ENCODE measurements around the gene SLC24A3. TPM values are rescaled to one million over a fixed set of nuclear protein-coding genes. Genes with fewer than 3 reads are reported as not detected.
A peak's percentile ranks its signal among the peaks of the same experiment; 100 is the strongest.

Gene SLC24A3
- total and polyA plus RNA-seq, 12 donors: 0.21 to 2.6 (median 0.84) TPM

GRCh38 chr20:19682249-19682648, 469.8 kb downstream of the SLC24A3 start:
- no peak for ATAC-seq
- Histone ChIP-seq H3K4me3 (no peak overlapping the region), H3K9me3 (no peaks in the 10 kb centered on the region), H3K4me1 (no peaks in the 10 kb centered on the region), H3K36me3 (no peaks in the 10 kb centered on the region), H3K27me3 (no peaks in the 10 kb centered on the region), H3K27ac (no peak overlapping the region)
- intact Hi-C loops (cut with DNase I): no loop called here
- 76 to 79% methylated on average over 2 of the region's 2 CpGs for WGBS, 2 donors
- no peak for DNase-seq
- no peak for TF ChIP-seq CTCF (IDR thresholded peaks at IDR 0.05)

DNA sequence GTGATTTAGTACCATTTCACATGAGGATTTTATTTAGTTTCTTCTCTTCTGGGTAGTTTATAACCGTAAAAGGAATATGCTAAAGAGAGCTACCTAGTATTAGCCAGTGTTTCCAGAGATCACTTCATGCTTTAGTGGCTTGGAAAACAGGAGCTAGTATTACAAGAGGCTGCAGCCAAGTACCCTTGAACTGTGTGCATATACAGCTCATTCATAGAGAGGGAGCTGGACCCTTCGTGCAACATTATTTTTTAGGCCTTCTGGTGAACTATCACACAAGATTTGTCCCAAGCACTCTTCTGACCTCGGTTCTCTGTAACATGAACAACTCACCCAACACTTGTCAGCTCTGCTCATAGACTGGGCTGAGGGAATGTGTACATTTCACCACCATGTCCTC, 470.7 kb downstream of the SLC24A3 start:
- Histone ChIP-seq H3K27me3 (no peaks in the 10 kb centered on the region), H3K4me1 (peaks cover 0 to 5% (median 0%) of the 10 kb centered on the region in 9 donors), H3K4me3 (no peak overlapping the region), H3K27ac (no peak overlapping the region), H3K36me3 (no peaks in the 10 kb centered on the region), H3K9me3 (no peaks in the 10 kb centered on the region)
- 65 to 76% methylated on average over 3 of the region's 3 CpGs for WGBS, 2 donors
- no peak for TF ChIP-seq CTCF (IDR thresholded peaks at IDR 0.05)
- ATAC-seq (no peak), DNase-seq (no peak)
- intact Hi-C loops (cut with DNase I): no loop called here

- DNase-seq: no peak
Observed at GRCh38 chr20:19683822-19684221, 471.4 kb downstream of the SLC24A3 start.

GRCh38 chr20:19688031-19688806, 475.8 kb downstream of the SLC24A3 start:
- Histone ChIP-seq H3K36me3 (no peaks in the 10 kb centered on the region), H3K27ac (peak overlapping the region in 2 of 10 donors; percentile 17 to 24), H3K9me3 (no peaks in the 10 kb centered on the region), H3K27me3 (no peaks in the 10 kb centered on the region), H3K4me3 (no peak overlapping the region), H3K4me1 (peaks cover 0 to 35% (median 8%) of the 10 kb centered on the region in 9 donors)
- peak; percentile 46 to 76 (median 67) for TF ChIP-seq CTCF (IDR thresholded peaks at IDR 0.05)
- WGBS, 2 donors: 55 to 61% methylated on average over 13 of the region's 13 CpGs
- intact Hi-C loops (cut with DNase I): loop anchor here in 1 of 10 donors (2.0 kb wide), 1 partner anchor 199 kb away; no protein-coding TSS in a partner anchor
- DNase-seq (peak; percentile 74 to 76), ATAC-seq (peak; percentile 82 to 93 (median 84))

More at GRCh38 chr20:19683822-19684221, 471.4 kb downstream of the SLC24A3 start:
- Histone ChIP-seq H3K27me3 (no peaks in the 10 kb centered on the region), H3K4me1 (peaks cover 0 to 11% (median 0%) of the 10 kb centered on the region in 9 donors), H3K9me3 (no peaks in the 10 kb centered on the region), H3K36me3 (no peaks in the 10 kb centered on the region), H3K4me3 (no peak overlapping the region), H3K27ac (no peak overlapping the region)
- WGBS, 2 donors: 89 to 92% methylated on average over 3 of the region's 3 CpGs
- intact Hi-C loops (cut with DNase I): no loop called here
- no peak for ATAC-seq
- TF ChIP-seq CTCF (IDR thresholded peaks at IDR 0.05): no peak
